Astrocyte of the spinal cord (primary cell): ENCODE results near the gene C5orf34.
A peak's percentile ranks its signal among the peaks of the same experiment; 100 is the strongest.
"Not testable (repeated sequence)": the region's sequence is repeated elsewhere in the genome, so short reads cannot be mapped to it uniquely, and the experiment has no call there.

Experiments
- DNase-seq: peaks from one replicate; pipeline ENCODE4 v3.0.0; 2011; ENCODE audit warnings: low read depth, low spot score
- H3K4me3 ChIP-seq: 2 replicates; pipeline ENCODE4 v1.5.1; 2011; ENCODE audit warnings: low read depth, mild to moderate bottlenecking, low read length, moderate library complexity
- CTCF ChIP-seq: IDR thresholded peaks from 2 replicates; pipeline ENCODE4 v1.5.1; 2012; ENCODE audit warnings: low read depth, mild to moderate bottlenecking, low read length, inconsistent platforms
- in situ Hi-C: cut with HindIII; loops from 2 replicates; pipeline ENCODE4 v1.10.0; 2017; ENCODE audit warnings: low sequenced_read_pairs

The C5orf34 gene

DNA sequence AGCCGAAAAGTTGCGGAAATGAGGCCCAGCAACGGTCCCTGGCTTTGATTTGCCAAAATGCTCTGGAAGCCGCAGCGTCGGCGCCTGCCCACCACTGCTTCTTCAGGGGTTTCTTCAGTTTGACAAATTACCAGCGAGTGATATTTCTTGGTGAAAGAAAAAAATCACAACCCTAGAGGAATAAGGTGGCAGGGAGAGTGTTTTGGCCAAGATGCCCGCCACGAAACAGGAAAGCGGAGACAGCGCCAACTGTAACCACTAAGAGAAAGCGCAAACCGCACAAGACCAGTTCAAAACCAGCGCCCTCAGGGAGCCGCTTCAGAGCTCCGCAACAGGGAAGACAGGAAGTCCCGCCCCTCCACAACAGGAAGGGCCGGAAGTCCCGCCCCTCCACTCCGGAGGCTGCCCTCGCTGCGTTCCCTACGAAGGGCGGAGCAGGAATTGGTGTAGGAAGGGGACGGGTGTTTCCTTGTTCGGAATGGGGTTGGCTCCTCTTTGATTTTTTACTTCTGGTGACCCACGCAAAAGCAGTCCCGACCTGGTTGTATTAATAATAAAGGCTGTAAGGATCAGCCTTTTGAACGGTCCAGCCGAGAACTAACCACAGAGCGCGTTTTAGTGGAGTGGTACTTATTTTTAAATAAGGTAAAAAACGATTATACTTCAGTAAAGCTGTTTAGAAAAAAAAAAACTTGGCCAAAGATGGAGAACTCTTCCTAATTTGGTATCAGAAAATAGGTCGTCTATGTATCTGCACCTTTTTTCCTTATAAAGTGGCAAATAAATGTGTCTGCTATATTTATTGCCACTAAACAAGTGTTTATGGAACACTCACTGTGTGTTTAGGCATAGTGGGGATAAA lies at the start of gene C5orf34:
Gene C5orf34 (minus strand): TSS at position 333 of the 862 bp plus-strand sequence. CDS start 5,809 bp downstream, outside the sequence.
- H3K4me3 ChIP-seq = peak within 1 kb of the TSS; percentile 79
- TF ChIP-seq CTCF = no peak
- DNase-seq = peak; percentile 97
- in situ Hi-C loops = no loop called here

DNA sequence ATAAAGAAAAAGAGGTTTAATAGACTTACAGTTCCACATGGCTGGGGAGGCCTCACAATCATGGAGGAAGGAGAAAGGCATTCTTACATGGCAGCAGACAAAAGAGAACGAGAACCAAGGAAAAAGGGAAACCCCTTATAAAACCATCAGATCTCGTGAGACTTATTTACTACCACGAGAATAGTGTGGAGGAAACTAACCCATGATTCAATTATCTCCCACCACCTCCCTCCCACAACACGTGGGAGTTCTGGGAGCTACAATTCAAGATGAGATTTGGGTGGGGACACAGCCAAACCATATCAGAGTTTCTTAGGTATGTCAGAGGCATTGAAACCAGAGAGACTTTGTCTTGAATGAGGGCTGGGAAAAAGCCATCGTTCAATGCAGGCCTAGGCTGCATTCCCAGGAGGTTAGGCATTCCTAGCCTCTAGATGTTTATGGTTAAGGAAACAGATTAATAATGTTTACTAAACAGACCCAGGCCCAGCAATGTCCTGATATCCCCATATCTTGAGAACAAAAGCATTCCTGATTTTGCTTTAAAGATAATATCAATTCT lies 49.4 kb upstream of the C5orf34 start:
- in situ Hi-C loops = no loop called here
- H3K4me3 ChIP-seq = no peak overlapping the region
- TF ChIP-seq CTCF = no peak
- DNase-seq = no peak

DNA sequence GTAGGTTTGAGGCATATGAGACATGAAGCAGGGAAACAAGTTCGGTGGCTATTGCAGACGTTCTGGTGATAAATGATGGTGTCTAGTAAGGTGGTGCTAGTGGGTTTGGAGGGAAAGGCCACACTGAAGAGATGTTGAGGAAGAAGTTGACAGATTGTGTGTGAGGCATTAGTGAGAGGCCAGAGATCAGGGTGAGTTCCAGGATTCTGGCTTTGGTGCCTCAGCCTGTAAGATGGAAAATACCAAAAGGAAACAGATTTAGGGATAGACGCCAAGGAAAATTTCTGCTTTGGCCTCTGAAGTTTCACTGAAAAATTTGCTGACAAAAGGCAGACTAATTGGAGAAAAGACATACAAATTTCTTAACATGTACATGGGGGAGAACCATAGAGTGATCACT lies 48.4 kb upstream of the C5orf34 start:
- DNase-seq = no peak
- in situ Hi-C loops = no loop called here
- no peak for TF ChIP-seq CTCF
- no peak overlapping the region for H3K4me3 ChIP-seq

GRCh38 chr5:43561356-43561755 lies 46.4 kb upstream of the C5orf34 start:
- peak; percentile 8 for DNase-seq
- in situ Hi-C loops = no loop called here

GRCh38 chr5:43560128-43560527 lies 45.2 kb upstream of the C5orf34 start:
- no peak for TF ChIP-seq CTCF
- in situ Hi-C loops = no loop called here
- H3K4me3 ChIP-seq = no peak overlapping the region
- peak; percentile 22 for DNase-seq

More at GRCh38 chr5:43561356-43561755, 46.4 kb upstream of the C5orf34 start:
- no peak overlapping the region for H3K4me3 ChIP-seq
- no peak for TF ChIP-seq CTCF

GRCh38 chr5:43556857-43557542 lies 42.1 kb upstream of the C5orf34 start, which contains the start of gene PAIP1:
Gene PAIP1, minus strand, starts transcription at chr5:43557077. Its CDS starts 231 bp downstream, at chr5:43556846.
- in situ Hi-C loops = no loop called here
- H3K4me3 ChIP-seq = peak within 1 kb of the TSS; percentile 60
- DNase-seq = peak; percentile 90
- TF ChIP-seq CTCF = peak; percentile 32

- H3K4me3 ChIP-seq = peak overlapping the region; percentile 60
- in situ Hi-C loops, DNase-seq: not testable (repeated sequence)
Measured at GRCh38 chr5:43556607-43556856, 41.6 kb upstream of the C5orf34 start.
